Stimulated activated CD4-positive, alpha-beta T cell treated with anti-CD3 and anti-CD28 coated beads, Interleukin-15, amount 100 ng/mL, for 24 hours (primary cell): ENCODE data around the gene KCNQ5.
"Not testable (repeated sequence)": the region's sequence is repeated elsewhere in the genome, so short reads cannot be mapped to it uniquely, and the experiment has no call there.

Experiments used
- DNase-seq: peaks from one replicate; pipeline ENCODE4 v3.0.0-alpha.2; 2020

KCNQ5 gene

GRCh38 chr6:72966628-72967280, 344.9 kb downstream of the KCNQ5 start:
- no peak for DNase-seq

DNA sequence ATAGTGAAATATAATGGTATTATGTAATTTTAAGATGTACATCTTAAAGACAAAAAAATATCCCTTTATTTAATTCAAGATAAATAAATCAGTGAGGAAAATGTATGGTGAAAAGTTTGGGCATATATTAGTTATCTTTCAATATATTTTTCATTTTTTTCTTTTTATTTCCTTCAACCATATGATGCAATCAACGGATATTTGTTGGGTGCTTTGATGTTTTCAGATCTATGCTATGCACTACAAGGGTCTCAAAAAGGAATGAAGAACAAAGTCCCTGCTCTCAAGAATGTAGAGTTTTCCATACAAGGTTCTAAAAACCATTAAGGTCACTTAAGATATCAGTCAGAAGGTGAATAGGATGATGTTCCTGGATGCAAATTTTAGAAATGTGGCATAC, 345.5 kb downstream of the KCNQ5 start:
- DNase-seq: no peak

- no peak for DNase-seq
Measured at GRCh38 chr6:72968704-72969103, 346.8 kb downstream of the KCNQ5 start.

GRCh38 chr6:72969666-72970065, 347.8 kb downstream of the KCNQ5 start:
- no peak for DNase-seq

- no peak for DNase-seq
Measured at GRCh38 chr6:72972579-72972978, 350.7 kb downstream of the KCNQ5 start.

DNA sequence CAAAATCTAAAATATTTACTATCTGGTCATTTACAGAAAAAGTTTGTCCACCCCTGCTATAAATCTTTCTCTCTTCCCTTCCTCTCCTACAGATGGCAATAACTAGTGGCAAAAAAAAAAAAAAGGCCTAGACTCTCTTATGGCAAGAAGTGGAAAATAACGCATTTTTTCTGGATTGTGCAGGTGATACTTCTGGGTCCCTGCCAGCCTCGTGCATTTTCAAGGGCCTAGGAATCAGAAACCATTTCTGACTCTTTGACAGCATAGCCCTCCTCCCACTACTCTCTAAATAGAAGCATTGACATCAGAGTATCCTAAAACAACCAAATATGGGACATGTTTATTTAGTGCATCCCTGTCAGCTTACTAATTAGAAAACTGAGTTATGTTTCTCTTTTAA, 352.4 kb downstream of the KCNQ5 start:
- no peak for DNase-seq

DNA sequence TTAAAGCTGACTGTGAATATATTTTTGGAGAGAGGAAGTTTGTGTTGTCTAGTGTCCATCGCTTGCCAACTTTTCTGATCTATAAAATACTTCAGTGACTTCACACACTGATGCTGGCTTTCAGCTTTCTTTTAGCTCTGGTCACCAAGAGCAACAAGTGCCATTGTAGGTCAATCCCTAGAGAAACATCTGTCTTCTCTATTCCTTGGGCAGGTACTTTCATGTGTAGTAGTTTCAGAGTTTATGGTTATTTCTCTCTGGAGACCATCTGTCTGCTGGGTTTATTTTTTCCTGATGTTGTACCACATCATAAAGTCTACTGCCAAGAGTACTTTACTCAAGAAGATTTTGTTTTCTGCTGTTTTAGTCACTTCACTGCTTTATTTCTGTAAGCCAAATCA, 353.5 kb downstream of the KCNQ5 start:
- DNase-seq: no peak

DNA sequence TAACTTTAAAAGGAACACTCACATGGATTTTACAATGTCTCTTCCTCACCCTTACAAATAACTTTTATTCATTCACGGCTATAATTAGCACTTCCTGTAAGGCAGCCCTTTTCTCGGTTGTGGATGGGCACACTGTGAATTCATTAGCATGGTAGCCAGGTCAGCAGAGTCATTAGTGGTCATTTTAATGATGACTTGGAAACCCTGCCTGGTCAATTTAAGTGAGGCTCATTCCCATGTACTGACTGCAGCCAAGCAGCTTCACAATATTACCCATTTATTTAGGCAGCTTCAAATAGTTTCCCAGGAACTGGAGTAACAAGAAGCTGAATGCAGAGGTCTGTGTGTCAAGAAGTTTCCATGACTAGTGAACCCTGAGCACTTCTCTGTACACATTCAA, 354.6 kb downstream of the KCNQ5 start:
- no peak for DNase-seq

- DNase-seq: no peak
Measured at GRCh38 chr6:72977114-72977513, 355.2 kb downstream of the KCNQ5 start.

GRCh38 chr6:72978808-72979207, 356.9 kb downstream of the KCNQ5 start:
- DNase-seq: not testable (repeated sequence)

GRCh38 chr6:72984189-72984831, 362.4 kb downstream of the KCNQ5 start:
- DNase-seq: not testable (repeated sequence)

DNA sequence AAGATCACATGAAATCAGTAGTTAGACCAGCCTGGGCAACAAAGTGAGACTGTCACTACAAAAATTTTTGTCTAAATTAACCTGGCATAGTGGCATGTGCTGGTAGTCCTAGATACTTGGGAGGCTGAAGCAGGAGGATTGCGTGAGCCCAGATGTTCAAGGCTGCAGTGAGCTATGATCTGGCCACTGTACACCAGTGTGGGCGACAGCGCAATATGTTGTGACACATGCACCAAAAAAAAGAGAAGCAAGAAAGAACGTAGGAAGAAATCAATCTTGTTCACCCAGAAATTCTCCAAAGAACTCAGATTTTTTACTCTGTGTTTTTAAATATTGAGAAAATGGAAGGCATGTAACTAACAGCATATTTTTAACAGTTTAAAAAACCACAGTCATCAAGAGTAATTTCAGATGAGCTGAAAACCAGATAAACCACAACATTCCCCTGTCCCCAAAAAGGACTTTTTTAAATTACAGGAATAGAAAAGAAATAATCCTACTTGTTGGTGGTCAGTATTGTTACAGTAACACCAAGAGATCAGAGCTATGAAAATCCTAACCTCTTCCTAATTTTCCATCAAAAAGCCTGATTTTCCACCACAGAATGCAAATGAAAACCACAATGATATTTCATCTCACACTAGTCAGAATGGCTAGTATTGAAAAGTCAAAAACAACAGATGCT, 363.3 kb downstream of the KCNQ5 start:
- no peak for DNase-seq

GRCh38 chr6:72987301-72987700, 365.4 kb downstream of the KCNQ5 start:
- DNase-seq: no peak

DNA sequence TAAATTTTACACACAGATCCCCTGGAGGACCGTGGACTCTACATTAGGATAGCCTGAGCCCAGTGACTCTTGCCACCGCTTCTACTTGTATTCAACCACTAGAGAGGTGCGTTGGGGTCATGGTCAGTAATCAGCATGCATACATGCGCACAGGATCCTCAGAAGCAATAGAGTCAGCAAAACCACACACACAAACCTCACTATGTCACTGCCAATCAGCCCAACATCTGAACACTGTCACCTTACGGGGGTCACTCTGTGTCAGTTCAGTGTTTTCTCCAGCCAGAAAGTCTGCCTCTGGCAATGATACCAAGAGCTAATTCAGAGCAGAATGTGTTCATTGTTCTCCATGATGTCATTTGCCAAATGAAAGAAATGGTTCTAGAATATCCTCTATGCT, 378.1 kb downstream of the KCNQ5 start:
- DNase-seq: no peak

GRCh38 chr6:73000460-73000859, 378.6 kb downstream of the KCNQ5 start:
- DNase-seq: no peak

DNA sequence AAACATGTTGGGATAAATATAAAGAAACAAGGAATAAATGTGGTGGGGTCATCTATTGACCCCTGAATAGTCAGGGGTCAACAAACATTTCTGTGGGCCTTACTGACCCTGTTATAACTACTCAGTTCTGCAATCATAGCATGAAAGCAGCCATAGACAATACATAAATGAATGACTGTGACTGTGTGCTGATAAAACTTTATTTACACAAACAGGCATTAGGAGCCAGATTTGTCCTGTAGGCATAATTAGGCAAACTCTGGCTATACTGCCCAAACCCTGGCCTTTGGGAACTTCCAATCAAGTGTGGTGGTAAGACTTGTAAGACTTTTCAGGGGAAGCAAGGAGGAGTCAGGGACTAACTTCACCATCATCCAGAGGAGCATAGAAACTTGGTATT, 380.7 kb downstream of the KCNQ5 start:
- DNase-seq: no peak

DNA sequence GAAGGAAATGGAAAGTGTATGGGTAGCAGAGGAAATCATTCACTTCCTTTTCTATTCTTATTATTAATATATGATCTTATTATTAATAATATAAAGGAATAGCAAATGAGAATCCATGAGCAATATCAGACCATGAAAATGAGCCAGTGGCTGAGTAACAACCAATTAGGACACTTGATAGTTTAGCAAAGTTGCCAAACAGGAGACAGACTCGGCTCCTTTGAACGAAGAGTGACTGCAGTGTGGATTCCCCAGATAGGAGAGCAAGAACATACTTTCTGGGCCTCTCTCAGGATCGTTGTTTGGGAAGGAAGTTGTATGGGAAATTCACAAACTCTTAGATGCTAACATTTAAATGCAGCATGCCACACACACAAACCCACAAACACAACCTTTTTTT, 381.4 kb downstream of the KCNQ5 start:
- DNase-seq: no peak

- no peak for DNase-seq
Measured at GRCh38 chr6:73004231-73004630, 382.4 kb downstream of the KCNQ5 start.

- no peak for DNase-seq
Measured at GRCh38 chr6:73004861-73005260, 383.0 kb downstream of the KCNQ5 start.

- no peak for DNase-seq
Measured at GRCh38 chr6:73006146-73006545, 384.3 kb downstream of the KCNQ5 start.

DNA sequence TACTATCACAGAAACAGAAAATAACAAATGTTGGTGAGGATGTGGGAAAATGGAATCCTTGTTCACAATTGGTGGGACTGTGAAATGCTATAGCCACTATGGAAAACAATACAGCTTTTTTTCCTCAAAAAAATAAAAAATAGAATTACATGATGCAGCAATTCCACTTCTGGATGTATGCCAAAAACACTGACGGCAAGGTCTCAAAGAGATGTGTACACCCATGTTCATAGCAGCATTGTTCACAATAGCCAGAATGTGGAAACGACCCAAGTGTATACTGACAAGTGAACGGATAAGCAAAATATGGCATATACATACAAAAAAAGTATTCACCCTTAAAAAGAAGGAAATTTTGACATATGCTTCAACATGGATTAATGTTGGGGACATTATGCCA, 390.1 kb downstream of the KCNQ5 start:
- DNase-seq: no peak

DNA sequence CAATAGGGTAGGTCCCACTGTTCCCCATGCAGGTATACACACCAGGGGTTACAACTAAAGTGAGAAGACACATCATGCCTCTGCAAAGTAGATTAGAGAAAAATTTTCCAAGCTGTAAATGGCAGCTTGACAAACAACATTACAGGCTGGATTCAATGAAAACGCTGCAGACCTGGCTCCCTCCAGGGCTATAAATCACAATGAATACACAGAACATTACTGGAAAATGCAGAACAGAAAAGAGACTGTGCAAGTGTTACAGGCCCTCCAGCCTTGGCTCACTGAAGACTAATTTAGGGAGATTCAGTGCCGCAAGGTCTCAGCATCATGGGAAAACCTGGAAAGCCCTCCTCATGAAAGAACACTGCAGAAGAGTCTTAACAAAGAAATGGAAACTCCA, 395.6 kb downstream of the KCNQ5 start:
- DNase-seq: no peak

- no peak for DNase-seq
Measured at GRCh38 chr6:73024598-73024997, 402.7 kb downstream of the KCNQ5 start.

DNA sequence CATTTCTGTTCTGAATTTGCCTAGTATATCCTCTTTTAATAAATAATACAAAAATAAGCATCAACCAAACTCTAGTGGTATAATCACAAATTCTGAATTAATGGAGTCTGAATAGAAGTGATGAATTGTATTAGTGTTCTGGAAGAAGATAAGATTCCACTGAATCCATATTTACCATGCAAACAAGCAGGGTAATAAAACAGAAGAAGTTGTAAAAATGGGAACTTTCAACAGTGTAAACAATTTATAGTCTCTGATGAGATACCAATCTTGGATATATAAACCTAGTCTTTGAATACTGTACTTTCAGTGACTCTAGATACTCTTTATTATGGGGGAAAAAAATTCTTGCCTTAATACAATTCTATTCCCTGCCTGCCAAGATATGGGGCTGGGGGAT, 405.8 kb downstream of the KCNQ5 start:
- DNase-seq: no peak
